OCI-LY7 (cell line): ENCODE measurements around the gene ADCK2.

ENCODE experiments used
- EZH2phosphoT487 ChIP-seq: fragments of 200-600 bp; sonication (generic); IDR thresholded peaks from 2 replicates; pipeline ENCODE4 v1.6.1; 2018; ENCODE audit warnings: low read depth, borderline replicate concordance, mild to moderate bottlenecking, mixed run types, antibody characterized with exemption, low read length, moderate library complexity, mixed read lengths
- TF ChIP-seq, protein P1 (sequence below): fragments of 200-600 bp; sonication (generic); conservative IDR thresholded peaks from 2 replicates; pipeline ENCODE4 v1.5.1; 2014; ENCODE audit warnings: mild to moderate bottlenecking, antibody characterized with exemption, low read length, moderate library complexity, mixed read lengths

DNA sequence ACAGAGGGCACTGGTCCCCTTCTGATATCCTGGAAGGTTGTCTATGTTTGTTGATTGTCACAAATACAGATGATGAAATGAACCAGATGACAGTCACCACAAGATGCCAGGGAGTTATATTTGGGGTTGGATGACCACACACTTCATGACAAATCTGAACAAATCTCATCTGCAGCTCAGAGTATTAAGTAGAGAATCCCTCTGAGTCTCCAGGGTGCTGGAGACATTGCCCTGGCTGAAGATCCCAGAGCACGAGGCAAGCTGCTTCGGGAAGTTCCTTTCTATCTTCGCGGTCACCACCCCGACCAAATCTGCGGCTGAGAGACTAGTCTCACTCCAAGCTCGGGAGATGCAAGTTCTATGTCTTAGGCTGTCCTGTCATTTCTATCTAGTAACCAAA, 41.1 kb upstream of the ADCK2 start:
- TF ChIP-seq, protein P1, sequence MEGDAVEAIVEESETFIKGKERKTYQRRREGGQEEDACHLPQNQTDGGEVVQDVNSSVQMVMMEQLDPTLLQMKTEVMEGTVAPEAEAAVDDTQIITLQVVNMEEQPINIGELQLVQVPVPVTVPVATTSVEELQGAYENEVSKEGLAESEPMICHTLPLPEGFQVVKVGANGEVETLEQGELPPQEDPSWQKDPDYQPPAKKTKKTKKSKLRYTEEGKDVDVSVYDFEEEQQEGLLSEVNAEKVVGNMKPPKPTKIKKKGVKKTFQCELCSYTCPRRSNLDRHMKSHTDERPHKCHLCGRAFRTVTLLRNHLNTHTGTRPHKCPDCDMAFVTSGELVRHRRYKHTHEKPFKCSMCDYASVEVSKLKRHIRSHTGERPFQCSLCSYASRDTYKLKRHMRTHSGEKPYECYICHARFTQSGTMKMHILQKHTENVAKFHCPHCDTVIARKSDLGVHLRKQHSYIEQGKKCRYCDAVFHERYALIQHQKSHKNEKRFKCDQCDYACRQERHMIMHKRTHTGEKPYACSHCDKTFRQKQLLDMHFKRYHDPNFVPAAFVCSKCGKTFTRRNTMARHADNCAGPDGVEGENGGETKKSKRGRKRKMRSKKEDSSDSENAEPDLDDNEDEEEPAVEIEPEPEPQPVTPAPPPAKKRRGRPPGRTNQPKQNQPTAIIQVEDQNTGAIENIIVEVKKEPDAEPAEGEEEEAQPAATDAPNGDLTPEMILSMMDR: no peak
- no peak for TF ChIP-seq EZH2phosphoT487
